ENCODE data around the gene SUN2. TPM values are rescaled to one million over a fixed set of nuclear protein-coding genes. Genes with fewer than 3 reads are reported as not detected.

Gene SUN2
- total RNA-seq, 1 donor from 2014 or later: 148 TPM

DNA sequence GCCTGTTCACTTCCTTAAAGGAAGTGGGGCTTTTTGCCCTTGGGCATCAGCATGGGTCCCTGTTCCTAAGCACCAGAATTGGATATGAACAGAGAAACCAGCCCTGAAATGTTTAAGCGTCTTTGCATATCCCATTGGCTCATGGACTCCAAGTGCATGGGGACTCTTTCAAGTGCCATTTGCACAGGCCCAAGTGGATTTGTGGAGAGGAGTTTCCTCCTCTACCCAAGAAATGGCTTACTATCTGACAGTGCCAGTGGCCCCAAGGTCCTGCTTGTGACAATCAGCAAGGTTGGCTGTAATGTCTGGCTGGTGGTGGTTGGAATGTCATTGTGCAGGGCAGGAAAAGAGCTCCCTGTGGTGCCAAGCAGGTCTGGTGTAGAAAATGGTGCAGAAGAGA lies 70.0 kb downstream of the SUN2 start:
- Mint-ChIP-seq H3K27ac (ENCODE audit: unreplicated experiment) (no peak overlapping the region), H3K9me3 (ENCODE audit: unreplicated experiment) (no peaks in the 10 kb centered on the region), H3K4me1 (ENCODE audit: unreplicated experiment) (peaks cover 18% of the 10 kb centered on the region), H3K4me3 (ENCODE audit: unreplicated experiment) (no peak overlapping the region), H3K36me3 (ENCODE audit: unreplicated experiment) (peaks cover 42% of the 10 kb centered on the region), H3K27me3 (ENCODE audit: unreplicated experiment) (no peaks in the 10 kb centered on the region)
- DNase-seq (ENCODE audit: extremely low spot score, unreplicated experiment): no peak
- TF ChIP-seq, protein P1, sequence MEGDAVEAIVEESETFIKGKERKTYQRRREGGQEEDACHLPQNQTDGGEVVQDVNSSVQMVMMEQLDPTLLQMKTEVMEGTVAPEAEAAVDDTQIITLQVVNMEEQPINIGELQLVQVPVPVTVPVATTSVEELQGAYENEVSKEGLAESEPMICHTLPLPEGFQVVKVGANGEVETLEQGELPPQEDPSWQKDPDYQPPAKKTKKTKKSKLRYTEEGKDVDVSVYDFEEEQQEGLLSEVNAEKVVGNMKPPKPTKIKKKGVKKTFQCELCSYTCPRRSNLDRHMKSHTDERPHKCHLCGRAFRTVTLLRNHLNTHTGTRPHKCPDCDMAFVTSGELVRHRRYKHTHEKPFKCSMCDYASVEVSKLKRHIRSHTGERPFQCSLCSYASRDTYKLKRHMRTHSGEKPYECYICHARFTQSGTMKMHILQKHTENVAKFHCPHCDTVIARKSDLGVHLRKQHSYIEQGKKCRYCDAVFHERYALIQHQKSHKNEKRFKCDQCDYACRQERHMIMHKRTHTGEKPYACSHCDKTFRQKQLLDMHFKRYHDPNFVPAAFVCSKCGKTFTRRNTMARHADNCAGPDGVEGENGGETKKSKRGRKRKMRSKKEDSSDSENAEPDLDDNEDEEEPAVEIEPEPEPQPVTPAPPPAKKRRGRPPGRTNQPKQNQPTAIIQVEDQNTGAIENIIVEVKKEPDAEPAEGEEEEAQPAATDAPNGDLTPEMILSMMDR (IDR thresholded peaks at IDR 0.05): no peak

DNA sequence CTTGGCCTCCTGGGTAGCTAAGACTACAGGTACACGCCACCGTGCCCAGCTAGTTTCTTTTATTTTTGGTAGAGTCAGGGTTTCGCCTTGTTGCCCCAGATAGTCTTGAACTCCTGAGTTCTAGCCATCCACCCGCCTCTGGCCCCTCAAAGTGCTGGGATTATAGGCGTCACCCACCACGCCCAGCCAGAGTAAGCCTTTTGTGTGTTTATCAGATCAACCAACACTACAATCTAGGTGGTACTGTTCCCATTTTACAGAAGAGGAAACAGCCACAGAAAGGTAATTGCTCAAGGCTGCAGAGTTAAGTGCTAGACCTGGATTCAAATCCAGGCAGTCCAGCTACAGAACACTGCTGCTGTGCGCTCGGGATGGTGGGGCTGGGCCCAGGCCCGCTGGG lies 70.9 kb downstream of the SUN2 start:
- Mint-ChIP-seq H3K4me3 (ENCODE audit: unreplicated experiment) (no peak overlapping the region), H3K4me1 (ENCODE audit: unreplicated experiment) (peaks cover 18% of the 10 kb centered on the region), H3K9me3 (ENCODE audit: unreplicated experiment) (no peaks in the 10 kb centered on the region), H3K27ac (ENCODE audit: unreplicated experiment) (no peak overlapping the region), H3K27me3 (ENCODE audit: unreplicated experiment) (no peaks in the 10 kb centered on the region), H3K36me3 (ENCODE audit: unreplicated experiment) (peaks cover 40% of the 10 kb centered on the region)
- DNase-seq (ENCODE audit: extremely low spot score, unreplicated experiment): no peak
- TF ChIP-seq, protein P1 (IDR thresholded peaks at IDR 0.05): no peak

Other genes starting within 250 kb of the SUN2 start
- gene DDX17, start 249.7 kb downstream of the SUN2 start, total RNA-seq: 439 and 466 TPM in 2 replicates
- gene DMC1, start 185.8 kb downstream of the SUN2 start, total RNA-seq: 1.4 TPM in 2 replicates
- 2.7 and 3.5 TPM in 2 replicates for gene FAM227A, start 99.6 kb downstream of the SUN2 start, total RNA-seq
- 38.3 and 41.0 TPM in 2 replicates for gene CBY1, start 99.4 kb downstream of the SUN2 start, total RNA-seq
- 60.7 and 61.0 TPM in 2 replicates for gene TOMM22, start 74.0 kb downstream of the SUN2 start, total RNA-seq
- gene JOSD1, start 55.1 kb downstream of the SUN2 start, total RNA-seq: 78.6 and 85.5 TPM in 2 replicates
- 67.4 and 68.8 TPM in 2 replicates for gene GTPBP1, start 50.1 kb downstream of the SUN2 start, total RNA-seq
- gene DNAL4, start 38.1 kb upstream of the SUN2 start, total RNA-seq: 16.4 and 17.0 TPM in 2 replicates
- gene NPTXR, start 88.0 kb upstream of the SUN2 start, total RNA-seq: 4.7 and 4.8 TPM in 2 replicates
- 83.5 and 86.2 TPM in 2 replicates for gene CBX6, start 116.2 kb upstream of the SUN2 start, total RNA-seq
- gene APOBEC3A, start 201.6 kb upstream of the SUN2 start, total RNA-seq: not detected in 2 replicates
- 4.2 and 4.9 TPM in 2 replicates for gene APOBEC3B, start 226.3 kb upstream of the SUN2 start, total RNA-seq

Data from osteocyte (in vitro differentiated cells).